Islet of Langerhans (tissue), 1 donor: Measurements from ENCODE around the gene FSTL4.

Source experiments
- FAIRE-seq: peaks from one replicate; lab custom pipeline; 2011; peaks lifted over from hg19 to GRCh38; lab: Jason Lieb, UNC

The FSTL4 gene

GRCh38 chr5:133163839-133164238, 448.5 kb downstream of the FSTL4 start:
- no peak for FAIRE-seq

GRCh38 chr5:133159543-133159942, 452.8 kb downstream of the FSTL4 start:
- no peak for FAIRE-seq

GRCh38 chr5:133155326-133155969, 456.9 kb downstream of the FSTL4 start:
- FAIRE-seq = no peak

- FAIRE-seq = no peak
Observed at GRCh38 chr5:133154274-133155075, 457.9 kb downstream of the FSTL4 start.

GRCh38 chr5:133150909-133151544, 461.3 kb downstream of the FSTL4 start:
- FAIRE-seq = no peak

GRCh38 chr5:133149345-133149744, 463.0 kb downstream of the FSTL4 start:
- no peak for FAIRE-seq

GRCh38 chr5:133147815-133148567, 464.4 kb downstream of the FSTL4 start:
- no peak for FAIRE-seq

- FAIRE-seq = no peak
Observed at GRCh38 chr5:133147411-133147810, 464.9 kb downstream of the FSTL4 start.
